Stimulated activated CD8-positive, alpha-beta memory T cell treated with anti-CD3 and anti-CD28 coated beads, Interleukin-15, amount 100 ng/mL, for 4 hours (primary cell): ENCODE results near the gene TMEM244.
"Not testable (repeated sequence)": the region's sequence is repeated elsewhere in the genome, so short reads cannot be mapped to it uniquely, and the experiment has no call there.

Experiments used
- DNase-seq, 2 donors: peaks; one replicate each; pipeline ENCODE4 v3.0.0-alpha.2; 2020; ENCODE audit warnings: low read depth in 2 of 2

The TMEM244 gene

GRCh38 chr6:129867403-129867802 lies 6.3 kb upstream of the TMEM244 start:
- no peak for DNase-seq

- DNase-seq: no peak
Observed at GRCh38 chr6:129866688-129867087, 5.6 kb upstream of the TMEM244 start.

- no peak for DNase-seq
Observed at GRCh38 chr6:129866256-129866655, 5.1 kb upstream of the TMEM244 start.

GRCh38 chr6:129865013-129865412 lies 3.9 kb upstream of the TMEM244 start:
- DNase-seq: no peak

- no peak for DNase-seq
Observed at GRCh38 chr6:129863664-129864063, 2.5 kb upstream of the TMEM244 start.

GRCh38 chr6:129859524-129859923 lies 1.6 kb downstream of the TMEM244 start:
- no peak for DNase-seq

- no peak for DNase-seq
Observed at GRCh38 chr6:129857838-129858237, 3.3 kb downstream of the TMEM244 start.

- DNase-seq: no peak
Observed at GRCh38 chr6:129853996-129854711, 7.0 kb downstream of the TMEM244 start.

- DNase-seq: no peak
Observed at GRCh38 chr6:129852257-129852858, 8.8 kb downstream of the TMEM244 start.

GRCh38 chr6:129849456-129849855 lies 11.7 kb downstream of the TMEM244 start:
- DNase-seq: no peak

GRCh38 chr6:129846761-129847160 lies 14.4 kb downstream of the TMEM244 start:
- no peak for DNase-seq

- no peak for DNase-seq
Observed at GRCh38 chr6:129845696-129846095, 15.4 kb downstream of the TMEM244 start.

- no peak for DNase-seq
Observed at GRCh38 chr6:129844118-129844891, 16.8 kb downstream of the TMEM244 start.

GRCh38 chr6:129843573-129843972 lies 17.5 kb downstream of the TMEM244 start:
- DNase-seq: no peak

GRCh38 chr6:129842881-129843409 lies 18.2 kb downstream of the TMEM244 start:
- DNase-seq: no peak

- DNase-seq: no peak
Observed at GRCh38 chr6:129842137-129842536, 19.0 kb downstream of the TMEM244 start.

GRCh38 chr6:129839562-129839961 lies 21.6 kb downstream of the TMEM244 start:
- not testable (repeated sequence) for DNase-seq

- DNase-seq: no peak
Observed at GRCh38 chr6:129835691-129836090, 25.4 kb downstream of the TMEM244 start.

- no peak for DNase-seq
Observed at GRCh38 chr6:129832299-129832698, 28.8 kb downstream of the TMEM244 start.

GRCh38 chr6:129828229-129828628 lies 32.9 kb downstream of the TMEM244 start:
- no peak for DNase-seq

- no peak for DNase-seq
Observed at GRCh38 chr6:129818251-129818650, 42.9 kb downstream of the TMEM244 start.

GRCh38 chr6:129817821-129818220 lies 43.3 kb downstream of the TMEM244 start:
- no peak for DNase-seq

- DNase-seq: no peak
Observed at GRCh38 chr6:129817332-129817731, 43.8 kb downstream of the TMEM244 start.
